VCaP (cell line): ENCODE data around the gene NHLRC4.

ENCODE experiments used
- H3K27ac ChIP-seq: fragments of 450-650 bp; 2 replicates; pipeline ENCODE4 v1.5.1; 2017
- CTCF ChIP-seq: fragments of 450-650 bp; conservative IDR thresholded peaks from 2 replicates; pipeline ENCODE4 v1.5.1; 2017; ENCODE audit warnings: mild to moderate bottlenecking, moderate library complexity

NHLRC4 gene

GRCh38 chr16:590815-591200 lies 24.0 kb downstream of the NHLRC4 start:
- peak overlapping the region; percentile 94 for H3K27ac ChIP-seq
- TF ChIP-seq CTCF, result no peak

DNA sequence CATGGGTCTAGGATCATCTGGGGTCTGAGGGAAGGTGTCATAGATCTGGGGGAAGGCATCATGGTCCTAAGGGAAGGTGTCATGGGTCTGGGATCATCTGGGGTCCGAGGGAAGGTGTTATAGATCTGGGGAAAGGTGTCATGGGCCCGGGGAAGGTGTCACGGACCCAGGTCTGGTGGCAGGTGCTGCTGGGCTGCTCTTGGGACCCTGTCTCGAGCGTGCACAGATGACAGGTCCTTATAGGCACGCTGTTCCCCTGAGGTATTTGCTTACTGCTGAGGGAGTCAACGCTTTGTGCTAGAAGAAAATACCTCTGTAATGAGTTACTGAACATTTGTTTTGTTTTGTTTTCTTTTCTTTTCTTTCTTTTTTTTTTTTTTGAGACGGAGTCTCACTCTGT lies 24.4 kb downstream of the NHLRC4 start:
- H3K27ac ChIP-seq, result peak overlapping the region; percentile 76; the same call in 1 of the 2 replicates
- no peak for TF ChIP-seq CTCF

GRCh38 chr16:591892-592517 lies 25.2 kb downstream of the NHLRC4 start:
- peak overlapping the region; percentile 76 for H3K27ac ChIP-seq
- no peak for TF ChIP-seq CTCF

- peak overlapping the region; percentile 76 for H3K27ac ChIP-seq
- TF ChIP-seq CTCF, result no peak
Measured at GRCh38 chr16:592518-593306, 25.9 kb downstream of the NHLRC4 start.

DNA sequence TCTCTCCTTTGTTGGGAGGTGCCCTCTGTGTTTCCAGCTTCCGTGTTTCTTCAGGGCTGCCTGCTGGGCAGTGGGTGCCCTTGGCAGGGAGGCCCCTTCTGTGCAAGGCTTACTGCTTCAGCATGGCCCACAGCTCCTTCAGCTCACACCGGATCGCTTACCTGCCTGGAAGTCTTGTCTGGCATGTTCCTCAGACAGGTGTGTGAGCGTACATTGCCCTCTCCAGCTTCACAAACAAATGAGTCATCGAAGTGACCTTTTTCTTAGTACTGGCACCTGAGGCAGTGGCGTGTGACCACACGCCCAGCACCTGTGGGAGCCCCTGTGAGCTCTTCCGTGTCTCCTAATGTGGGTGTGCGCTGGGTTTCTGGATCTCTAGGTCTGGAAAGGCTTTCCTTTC lies 26.6 kb downstream of the NHLRC4 start:
- peak overlapping the region; percentile 76 for H3K27ac ChIP-seq
- TF ChIP-seq CTCF, result no peak

- no peak for TF ChIP-seq CTCF
- peak overlapping the region; percentile 76 for H3K27ac ChIP-seq
Measured at GRCh38 chr16:593807-594206, 27.0 kb downstream of the NHLRC4 start.

DNA sequence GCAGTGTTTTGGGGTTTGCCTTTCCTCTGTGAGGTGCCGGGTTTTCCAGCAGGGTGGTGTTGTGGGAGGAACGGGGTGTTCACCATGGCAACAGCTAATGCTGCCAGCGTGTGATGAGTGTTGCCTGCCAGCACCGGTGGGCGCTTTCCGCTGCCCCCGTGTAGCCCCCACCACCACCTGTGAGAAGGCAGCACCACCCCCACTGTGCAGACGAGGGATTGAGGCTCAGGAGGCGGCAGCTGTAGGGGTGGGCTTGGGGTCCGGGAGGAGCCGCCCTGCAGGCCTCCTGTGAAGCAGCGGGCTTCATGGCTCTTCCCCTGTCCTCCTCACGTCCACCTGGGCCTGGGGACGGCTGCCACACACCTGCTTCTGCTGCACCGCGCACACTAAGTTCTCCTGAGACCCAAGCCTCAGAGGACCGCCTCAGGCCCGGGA lies 28.3 kb downstream of the NHLRC4 start:
- TF ChIP-seq CTCF, result no peak
- no peak overlapping the region for H3K27ac ChIP-seq
